OCI-LY1 (cell line): Measurements from ENCODE around the gene BLM.

Experiments
- H2AFZ ChIP-seq: fragments of 200-600 bp; sonication (generic), shearing (Covaris generic); 2 replicates; pipeline ENCODE4 v1.6.0; 2014; ENCODE audit warnings: antibody characterized with exemption, mild to moderate bottlenecking, low read length
- H3F3A ChIP-seq: fragments of 200-600 bp; sonication (generic), shearing (Covaris generic); 2 replicates; pipeline ENCODE4 v1.6.0; 2014; ENCODE audit warnings: mild to moderate bottlenecking, antibody characterized with exemption, low read length, moderate library complexity; ENCODE audit not compliant: insufficient read depth
- H3K27ac ChIP-seq: fragments of 200-600 bp; sonication (generic); 2 replicates; pipeline ENCODE4 v1.5.1; 2014; ENCODE audit warnings: low read length, mixed run types, mild to moderate bottlenecking, low read depth; ENCODE audit not compliant: poor library complexity, severe bottlenecking
- H3K27me3 ChIP-seq: fragments of 200-600 bp; sonication (generic); 2 replicates; pipeline ENCODE4 v1.6.0; 2014; ENCODE audit warnings: antibody characterized with exemption, mild to moderate bottlenecking, low read length, moderate library complexity; ENCODE audit not compliant: insufficient read depth
- H3K36me3 ChIP-seq: fragments of 200-600 bp; sonication (generic); 2 replicates; pipeline ENCODE4 v1.6.1; 2014; ENCODE audit warnings: mild to moderate bottlenecking, antibody characterized with exemption, low read length, moderate library complexity, mixed read lengths; ENCODE audit not compliant: insufficient read depth
- H3K4me1 ChIP-seq: fragments of 200-600 bp; sonication (generic); 2 replicates; pipeline ENCODE4 v1.5.1; 2014; ENCODE audit warnings: mild to moderate bottlenecking, low read length, moderate library complexity; ENCODE audit not compliant: insufficient read depth, severe bottlenecking
- H3K4me2 ChIP-seq: fragments of 200-600 bp; sonication (generic), shearing (Covaris generic); 2 replicates; pipeline ENCODE4 v1.6.1; 2014; ENCODE audit warnings: low read length
- H3K4me3 ChIP-seq: fragments of 200-600 bp; sonication (generic); 2 replicates; pipeline ENCODE4 v1.5.1; 2014; ENCODE audit warnings: low read length, low read depth, mild to moderate bottlenecking, mixed read lengths; ENCODE audit not compliant: poor library complexity, severe bottlenecking
- H3K79me2 ChIP-seq: fragments of 200-600 bp; shearing (Covaris generic); 2 replicates; pipeline ENCODE4 v1.6.1; 2016; ENCODE audit warnings: mixed run types, low read length, mixed read lengths; ENCODE audit not compliant: insufficient read depth
- H3K9ac ChIP-seq: fragments of 200-600 bp; sonication (generic), shearing (Covaris generic); 2 replicates; pipeline ENCODE4 v1.6.1; 2014; ENCODE audit warnings: mild to moderate bottlenecking, low read length, mixed read lengths
- H3K9me2 ChIP-seq: fragments of 200-600 bp; sonication (generic), shearing (Covaris generic); 2 replicates; pipeline ENCODE4 v1.6.1; 2014; ENCODE audit warnings: low read depth, mild to moderate bottlenecking, low read length, mixed read lengths
- H3K9me3 ChIP-seq: fragments of 200-600 bp; shearing (Covaris generic); 2 replicates; pipeline ENCODE4 v1.6.1; 2014; ENCODE audit warnings: low read length, mixed read lengths
- H4K20me1 ChIP-seq: fragments of 200-600 bp; sonication (generic), shearing (Covaris generic); 2 replicates; pipeline ENCODE4 v1.6.0; 2016; ENCODE audit warnings: mild to moderate bottlenecking, low read length; ENCODE audit not compliant: insufficient read depth
- CTCF ChIP-seq: fragments of 200-600 bp; sonication (generic), shearing (Covaris generic); IDR thresholded peaks from 2 replicates; pipeline ENCODE4 v1.5.1; 2017; ENCODE audit warnings: mild to moderate bottlenecking, antibody characterized with exemption, low read length, moderate library complexity, mixed read lengths
- EZH2 ChIP-seq: fragments of 200-600 bp; sonication (generic), shearing (Covaris generic); IDR thresholded peaks from 2 replicates; pipeline ENCODE4 v1.8.0; 2017; ENCODE audit warnings: borderline replicate concordance, mixed run types, mild to moderate bottlenecking, antibody characterized with exemption, low read length, moderate library complexity, mixed read lengths

BLM gene

GRCh38 chr15:90708516-90708915 is 8.6 kb upstream of the BLM start:
- Histone ChIP-seq H3K27ac (no peak overlapping the region), H4K20me1 (no peaks in the 10 kb centered on the region), H3K4me3 (no peak overlapping the region), H3K9ac (no peak overlapping the region), H3K4me2 (no peak overlapping the region), H2AFZ (no peak overlapping the region), H3K79me2 (no peaks in the 10 kb centered on the region), H3K9me3 (no peaks in the 10 kb centered on the region), H3K27me3 (no peaks in the 10 kb centered on the region), H3K4me1 (peaks cover 8% of the 10 kb centered on the region), H3F3A (no peaks in the 10 kb centered on the region), H3K36me3 (peaks cover under 1% of the 10 kb centered on the region), H3K9me2 (no peaks in the 10 kb centered on the region)
- TF ChIP-seq EZH2 = no peak
- TF ChIP-seq CTCF = no peak

DNA sequence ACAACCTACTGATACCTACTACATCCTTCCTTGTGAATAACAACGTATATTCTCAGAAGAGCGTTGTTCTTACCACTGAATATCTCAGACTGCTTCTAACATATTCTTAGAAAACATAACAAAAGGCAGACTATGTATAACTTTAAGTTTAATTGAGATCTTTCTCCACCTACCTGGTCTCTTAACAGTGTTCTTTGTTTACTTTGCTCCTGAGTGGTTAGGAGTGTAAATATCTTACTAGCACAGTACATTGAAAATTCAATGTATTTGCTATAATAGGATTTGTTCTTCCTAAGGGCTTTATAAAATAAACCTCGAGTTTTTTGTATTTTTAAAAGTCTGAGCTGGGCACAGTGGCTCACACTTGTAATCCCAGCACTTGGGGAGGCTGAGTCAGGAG is 7.9 kb upstream of the BLM start:
- H3K27me3 ChIP-seq = no peaks in the 10 kb centered on the region
- H3K9ac ChIP-seq = no peak overlapping the region
- no peaks in the 10 kb centered on the region; the same call in 1 of the 2 replicates for H3K36me3 ChIP-seq
- no peaks in the 10 kb centered on the region for H3K9me3 ChIP-seq
- no peak overlapping the region for H3K4me2 ChIP-seq
- no peaks in the 10 kb centered on the region for H3F3A ChIP-seq
- H2AFZ ChIP-seq = no peak overlapping the region
- H3K4me1 ChIP-seq = peaks cover 8% of the 10 kb centered on the region
- TF ChIP-seq EZH2 = no peak
- TF ChIP-seq CTCF = no peak
- no peaks in the 10 kb centered on the region for H3K79me2 ChIP-seq
- no peaks in the 10 kb centered on the region for H4K20me1 ChIP-seq
- H3K27ac ChIP-seq = no peak overlapping the region
- no peaks in the 10 kb centered on the region for H3K9me2 ChIP-seq
- no peak overlapping the region for H3K4me3 ChIP-seq

DNA sequence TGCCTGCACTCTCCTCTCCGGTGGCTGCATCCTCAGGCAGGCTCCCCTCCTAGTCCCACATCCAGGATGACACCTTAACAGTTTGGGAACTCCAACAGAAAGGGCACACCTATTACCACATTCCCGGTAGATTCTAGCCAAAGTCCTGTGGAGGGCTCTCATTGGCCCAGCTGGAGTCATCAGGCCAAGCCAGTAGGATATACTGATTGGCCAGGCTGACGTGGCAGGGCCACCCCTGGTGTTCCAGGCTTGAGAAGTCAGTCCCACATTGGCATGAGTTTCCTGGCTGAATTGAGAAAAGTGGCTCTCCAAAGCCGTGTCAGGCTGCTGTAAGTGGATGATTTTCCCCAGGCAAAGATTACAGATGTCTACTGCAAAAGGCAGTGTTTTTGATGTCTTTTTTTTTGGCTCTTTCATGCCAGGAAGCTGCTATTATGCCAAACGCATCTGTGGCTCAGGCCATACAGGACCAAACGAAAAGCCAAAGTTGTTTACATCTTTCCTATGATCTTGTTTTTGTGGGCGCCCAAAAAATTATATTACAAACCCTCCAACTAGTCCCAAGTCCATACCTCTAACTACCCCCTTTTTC is 6.6 kb upstream of the BLM start:
- no peak overlapping the region for H3K4me3 ChIP-seq
- H2AFZ ChIP-seq = no peak overlapping the region
- no peaks in the 10 kb centered on the region; the same call in 1 of the 2 replicates for H3K36me3 ChIP-seq
- no peaks in the 10 kb centered on the region for H3F3A ChIP-seq
- TF ChIP-seq CTCF (no peak), EZH2 (no peak)
- H3K4me1 ChIP-seq = peaks cover 8% of the 10 kb centered on the region
- H3K9ac ChIP-seq = no peak overlapping the region
- H3K4me2 ChIP-seq = no peak overlapping the region
- H3K9me2 ChIP-seq = no peaks in the 10 kb centered on the region
- H3K9me3 ChIP-seq = no peaks in the 10 kb centered on the region
- H3K27me3 ChIP-seq = no peaks in the 10 kb centered on the region
- H3K27ac ChIP-seq = no peak overlapping the region
- H3K79me2 ChIP-seq = no peaks in the 10 kb centered on the region
- no peaks in the 10 kb centered on the region for H4K20me1 ChIP-seq
